ENCODE measurements around the gene FRG2B.

- no peak for TF ChIP-seq CTCF (IDR thresholded peaks at IDR 0.05)
- TF ChIP-seq POLR2A (IDR thresholded peaks at IDR 0.05) = no peak
These were observed 11.6 kb downstream of the FRG2B start for GRCh38 chr10:133614830-133615580.

Measured in uterus (tissue), 2 donors.